DMS153 treated with DMSO at 0.1 percent for 48 hours (cell line): ENCODE data around the gene SHB.
A peak's percentile ranks its signal among the peaks of the same experiment; 100 is the strongest.
"Not testable (repeated sequence)": the region's sequence is repeated elsewhere in the genome, so short reads cannot be mapped to it uniquely, and the experiment has no call there.

ENCODE experiments used
- DNase-seq: peaks from one replicate; lab custom pipeline; 2025; ENCODE audit not compliant: unreplicated experiment; lab: John Stamatoyannopoulos, UW

The SHB gene

DNA sequence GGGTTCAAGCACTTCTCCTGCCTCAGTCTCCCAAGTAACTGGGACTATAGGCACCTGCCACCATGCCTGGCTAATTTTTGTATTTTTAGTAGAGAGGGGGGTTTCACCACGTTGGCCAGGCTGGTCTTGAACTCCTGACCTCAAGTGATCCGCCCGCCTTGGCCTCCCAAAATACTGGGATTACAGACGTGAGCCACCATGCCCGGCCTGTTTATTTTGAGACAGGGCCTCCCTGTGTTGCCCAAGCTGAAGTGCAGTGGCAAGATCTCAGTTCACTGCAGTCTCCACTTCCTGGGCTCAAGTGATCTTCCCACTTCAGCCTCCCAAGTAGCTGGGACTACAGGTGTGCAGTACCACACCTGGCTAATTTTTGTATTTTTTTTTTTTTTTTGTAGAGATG lies 159.2 kb downstream of the SHB start:
- DNase-seq, result not testable (repeated sequence)

GRCh38 chr9:37909326-37909725 lies 159.7 kb downstream of the SHB start:
- DNase-seq, result no peak

GRCh38 chr9:37908698-37909186 lies 160.3 kb downstream of the SHB start:
- no peak for DNase-seq

DNA sequence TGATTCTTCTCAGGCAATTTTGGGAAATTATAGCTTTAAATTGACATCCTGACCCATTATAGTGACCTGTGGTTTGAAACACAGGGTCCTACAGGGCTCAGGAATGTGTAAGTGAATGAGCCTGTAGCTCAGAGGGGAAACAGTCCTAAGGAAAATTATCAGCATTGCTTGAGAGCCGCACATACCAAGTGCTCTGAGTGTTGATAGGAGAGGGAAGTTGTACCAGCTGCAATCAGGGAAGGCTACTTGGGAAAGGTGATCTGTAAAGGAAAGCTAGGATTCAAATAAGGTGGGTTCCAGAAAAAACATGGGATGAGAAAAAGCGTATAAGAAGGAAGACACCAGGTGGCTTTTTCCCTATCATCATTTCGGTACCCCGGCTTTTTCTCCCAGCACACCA lies 160.7 kb downstream of the SHB start:
- no peak for DNase-seq

- DNase-seq, result no peak
These were observed 162.5 kb downstream of the SHB start for GRCh38 chr9:37906312-37907239.

GRCh38 chr9:37905776-37906175 lies 163.3 kb downstream of the SHB start:
- DNase-seq, result no peak

DNA sequence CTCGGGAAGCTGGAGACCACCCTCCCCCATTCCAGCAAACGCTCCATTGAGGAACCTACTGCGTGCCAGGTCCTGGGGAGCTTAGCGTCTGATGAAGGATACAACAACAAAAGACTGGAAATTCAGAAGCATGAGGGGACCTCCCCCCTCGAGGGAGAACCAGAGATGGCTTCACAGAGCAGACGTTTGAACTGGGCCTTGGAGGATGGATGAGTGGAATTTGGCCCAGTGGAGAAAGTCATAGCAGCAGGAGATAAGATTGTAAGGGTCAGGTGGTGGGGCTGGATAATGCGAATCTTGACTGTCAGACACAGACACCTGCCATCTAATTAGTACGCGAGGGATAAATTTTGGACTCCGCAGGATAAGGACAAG lies 163.9 kb downstream of the SHB start:
- DNase-seq, result no peak

- no peak for DNase-seq
These were observed 164.4 kb downstream of the SHB start for GRCh38 chr9:37904445-37905130.

- DNase-seq, result peak; percentile 80
These were observed 165.2 kb downstream of the SHB start, which contains the start of gene SLC25A51 for GRCh38 chr9:37903647-37904444. TSS of gene SLC25A51 (minus strand) at chr9:37904127. CDS start at chr9:37888550, 15,577 bp downstream.

DNA sequence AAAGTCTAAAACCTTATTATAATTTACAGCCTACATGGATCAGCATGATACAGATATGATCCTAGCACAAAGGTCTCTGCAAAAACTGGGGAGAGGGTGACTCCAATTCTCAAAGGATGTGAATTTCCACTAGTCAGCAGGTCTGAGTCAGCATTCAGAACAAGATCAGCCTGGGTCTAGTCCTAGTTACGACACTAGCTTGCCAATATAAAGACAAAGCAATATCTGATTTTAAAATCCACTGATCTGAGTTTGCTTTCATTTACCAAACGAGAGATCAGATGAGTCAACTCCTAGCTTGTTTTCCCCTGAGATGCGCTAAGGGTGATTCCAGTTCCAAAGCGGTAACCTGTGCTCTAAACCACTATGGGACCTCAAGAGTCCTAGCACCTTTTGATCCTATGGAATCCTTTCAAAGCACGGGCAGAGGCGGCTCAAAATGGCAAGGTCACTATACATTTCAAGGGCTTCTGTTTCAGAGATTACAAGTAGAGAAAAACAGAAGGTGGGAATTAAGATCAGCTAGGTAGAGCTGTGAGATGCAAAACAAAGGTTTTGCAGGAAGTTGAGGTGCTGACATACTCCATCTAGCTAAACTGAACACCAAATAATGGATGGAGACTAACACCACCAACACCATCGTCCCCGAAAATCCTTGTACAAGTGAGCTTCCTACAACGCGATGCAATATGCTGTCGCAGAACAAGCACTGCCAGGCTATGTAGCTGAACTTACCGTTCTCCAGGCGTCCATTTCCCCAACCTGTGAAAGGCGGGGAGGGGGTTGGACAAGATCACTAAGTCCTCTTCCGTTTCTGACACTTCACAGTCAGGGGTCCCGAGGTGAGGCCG lies 166.0 kb downstream of the SHB start:
- DNase-seq, result no peak

GRCh38 chr9:37902131-37902530 lies 166.9 kb downstream of the SHB start:
- DNase-seq, result no peak

- DNase-seq, result no peak
These were observed 170.0 kb downstream of the SHB start for GRCh38 chr9:37899041-37899440.

DNA sequence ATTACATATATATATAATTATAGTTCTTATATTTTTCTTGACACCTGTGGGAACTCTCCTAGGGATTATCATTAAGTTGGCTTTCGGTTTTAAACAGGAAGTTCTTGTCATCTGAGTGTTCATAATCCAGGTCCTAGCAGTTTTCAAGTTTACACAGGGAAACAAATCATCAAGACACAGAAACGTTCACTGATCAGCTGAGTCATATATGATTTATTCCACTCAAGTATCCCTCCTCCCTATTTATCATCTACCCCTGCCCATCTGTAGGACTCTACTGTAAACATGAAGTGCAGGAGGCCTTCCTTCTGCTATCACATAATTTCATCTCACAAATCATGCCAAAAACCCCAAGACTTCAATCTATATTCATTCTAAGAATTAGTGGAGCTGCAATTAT lies 171.4 kb downstream of the SHB start:
- no peak for DNase-seq

DNA sequence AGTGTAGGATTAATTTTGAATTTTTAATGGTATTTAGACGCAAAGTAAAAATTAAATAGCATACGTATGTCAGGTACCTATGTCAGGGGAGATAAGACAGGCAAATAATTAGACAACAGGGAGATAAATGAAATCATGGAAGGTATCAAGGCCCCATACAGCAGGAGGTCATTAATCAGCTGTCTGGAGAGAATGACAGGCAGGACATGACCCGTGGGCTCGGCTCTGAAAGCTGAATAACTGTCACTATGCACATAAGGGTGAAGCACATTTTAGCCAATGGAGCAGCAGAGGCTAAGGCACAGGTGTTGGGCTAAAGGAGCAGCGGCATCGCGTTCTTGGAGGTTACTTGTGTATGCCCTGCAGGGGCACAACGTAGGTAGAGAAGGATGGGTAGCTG lies 177.0 kb downstream of the SHB start:
- no peak for DNase-seq

- not testable (repeated sequence) for DNase-seq
These were observed 178.0 kb downstream of the SHB start for GRCh38 chr9:37891042-37891441.

GRCh38 chr9:37889536-37889935 lies 179.5 kb downstream of the SHB start:
- DNase-seq, result no peak

GRCh38 chr9:37887977-37888583 lies 180.9 kb downstream of the SHB start:
- DNase-seq, result not testable (repeated sequence)

- no peak for DNase-seq
These were observed 188.0 kb downstream of the SHB start for GRCh38 chr9:37880916-37881479.

DNA sequence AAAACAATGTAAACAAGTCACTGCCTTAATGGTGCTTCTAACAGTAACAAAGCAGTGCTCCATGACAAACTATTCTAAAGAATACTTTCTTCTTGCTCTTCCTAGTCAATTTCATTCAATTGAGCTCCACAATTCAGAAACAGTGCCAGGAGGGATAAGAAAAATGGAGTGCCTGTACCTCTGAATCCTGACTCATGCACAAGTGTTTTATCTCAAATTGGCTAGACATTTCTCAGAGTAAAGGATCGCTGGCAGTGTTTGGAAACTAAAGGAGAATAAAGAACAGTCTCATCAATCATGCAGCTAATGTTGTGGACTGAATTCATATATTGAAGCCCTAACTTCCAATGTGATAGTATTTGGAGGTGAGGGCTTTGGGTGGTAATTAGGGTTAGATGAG lies 192.7 kb downstream of the SHB start:
- DNase-seq, result no peak

DNA sequence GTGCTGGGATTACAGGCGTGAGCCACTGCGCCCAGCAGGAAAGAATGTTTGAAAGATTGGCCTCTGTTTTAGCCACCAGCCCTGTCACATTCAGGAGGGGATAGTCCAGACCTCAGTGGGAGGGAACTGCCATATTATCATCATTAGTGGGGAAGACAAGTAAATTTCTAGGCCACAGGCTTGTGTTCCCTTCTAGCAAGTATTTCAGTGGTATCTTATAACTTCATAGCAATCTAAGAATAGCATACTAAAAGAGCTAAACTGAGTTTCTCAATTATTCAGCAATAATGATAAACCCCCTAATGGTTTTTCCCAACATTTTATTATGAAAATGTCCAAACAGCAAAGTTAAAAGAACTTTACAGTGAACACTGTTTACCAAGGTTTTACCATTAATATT lies 195.1 kb downstream of the SHB start:
- DNase-seq, result no peak
